Gastrocnemius medialis (tissue), 4 donors: ENCODE measurements around the gene HINT3. TPM values are rescaled to one million over a fixed set of nuclear protein-coding genes. Genes with fewer than 3 reads are reported as not detected.

Experiments used
- ATAC-seq, 2 donors: fragments of 150-250 bp; one replicate each; pipeline ENCODE4 v1.9.1; 2016
- DNase-seq, 2 donors: peaks; one replicate each; pipeline ENCODE4 v3.0.0-alpha.2; 2019
- H3K27ac ChIP-seq, 4 donors: fragments of 200-600 bp; sonication (generic); 1 replicate in 1 of 4; 2 replicates in 3 of 4; pipeline ENCODE4 v1.5.1; 2016 to 2018; ENCODE audit warnings: mild to moderate bottlenecking in 2 of 4, moderate library complexity in 1 of 4
- H3K27me3 ChIP-seq, 3 donors: fragments of 200-600 bp; sonication (generic) in 2 of 3; 1 replicate in 1 of 3; 2 replicates in 2 of 3; pipeline versions ENCODE4 v1.5.1 to v1.6.0; 2016 to 2019; ENCODE audit warnings: mild to moderate bottlenecking in 1 of 3, moderate library complexity in 1 of 3
- H3K36me3 ChIP-seq, 2 donors: fragments of 200-600 bp; sonication (generic) in 1 of 2; one replicate each; pipeline ENCODE4 v1.5.1; 2017 to 2018
- H3K4me1 ChIP-seq, 2 donors: fragments of 200-600 bp; sonication (generic) in 1 of 2; one replicate each; pipeline ENCODE4 v1.5.1; 2016 to 2017; ENCODE audit warnings: mild to moderate bottlenecking in 2 of 2
- H3K4me3 ChIP-seq, 4 donors: fragments of 200-600 bp; sonication (generic) in 3 of 4; 1 replicate in 1 of 4; 2 replicates in 3 of 4; pipeline ENCODE4 v1.5.1; 2016 to 2019; ENCODE audit warnings: mild to moderate bottlenecking in 2 of 4
- H3K9me3 ChIP-seq, 3 donors: fragments of 200-600 bp; sonication (generic) in 2 of 3; 1 replicate in 1 of 3; 2 replicates in 2 of 3; pipeline ENCODE4 v1.5.1; 2016 to 2019
- POLR2A ChIP-seq, 2 donors: fragments of 450-650 bp; IDR thresholded peaks; one replicate each; pipeline ENCODE4 v1.6.1; 2017; ENCODE audit warnings: antibody characterized with exemption in 2 of 2, mild to moderate bottlenecking in 2 of 2, moderate library complexity in 2 of 2
- in situ Hi-C, 4 donors: fragments of 200-750 bp; cut with MboI; loops; one replicate each; pipeline versions ENCODE4 v1.15.0 to v1.8.0; 2017; ENCODE audit warnings: low sequenced_read_pairs in 4 of 4
- intact Hi-C: fragments of 100-400 bp; cut with DNase I; formaldehyde crosslinking; loops from one replicate; pipeline ENCODE4 v1.15.1; 2023; ENCODE audit warnings: low total_unique reads
- total RNA-seq, 4 donors: library from RNA; depleted of rRNA; stranded (reverse); fragments of >200 nt; gene quantifications; one replicate each; pipeline versions ENCODE4 v1.1.0 to v1.2.3, GENCODE V29; 2016
- TF ChIP-seq, protein P1 (sequence below), 5 experiments: fragments of 450-650 bp in 3 of 5; fragments of 200-600 bp in 2 of 5; sonication (generic) in 2 of 5; IDR thresholded peaks in 4 of 5; conservative IDR thresholded peaks in 1 of 5; 1 replicate in 4 of 5; 2 replicates in 1 of 5; pipeline ENCODE4 v1.5.1; 2016 to 2019; ENCODE audit warnings: antibody characterized with exemption in 5 of 5, mild to moderate bottlenecking in 3 of 5, moderate library complexity in 3 of 5

The HINT3 gene
- total RNA-seq, 4 donors from 2014 or later = 54.3 to 81.5 (median 67.5) TPM

DNA sequence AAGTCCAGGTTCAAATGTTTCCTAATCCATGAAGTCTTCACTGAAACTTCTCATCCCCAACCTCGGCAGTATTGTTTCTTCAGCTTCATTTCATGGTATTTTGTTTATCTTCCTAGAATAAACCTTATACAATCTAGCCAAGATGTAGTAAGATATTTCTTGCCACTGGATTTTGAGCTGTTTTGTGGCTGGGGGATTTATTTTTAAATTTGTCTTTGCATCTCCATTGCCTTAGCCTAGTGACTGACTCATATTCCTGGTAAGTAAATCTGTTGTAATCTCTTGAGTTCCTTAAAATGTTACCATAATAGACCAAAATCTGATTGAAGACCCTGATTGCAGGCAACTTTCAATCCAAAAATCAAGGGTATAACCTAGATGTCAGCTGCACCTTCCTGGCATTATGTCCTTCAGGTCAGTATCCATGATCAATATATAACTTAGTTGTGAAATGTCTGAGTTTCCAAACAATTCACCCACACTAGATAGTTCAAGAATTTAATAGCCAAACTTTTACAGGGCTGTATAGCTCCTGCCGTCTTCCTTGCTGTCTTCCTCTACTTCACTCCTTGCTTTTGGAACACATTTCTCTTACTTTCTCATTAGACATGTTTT is 25.1 kb downstream of the HINT3 start:
- H3K4me3 ChIP-seq = no peak overlapping the region
- H3K36me3 ChIP-seq = no peaks in the 10 kb centered on the region
- no peaks in the 10 kb centered on the region for H3K9me3 ChIP-seq
- TF ChIP-seq POLR2A (IDR thresholded peaks at IDR 0.05) = no peak
- TF ChIP-seq, protein P1, sequence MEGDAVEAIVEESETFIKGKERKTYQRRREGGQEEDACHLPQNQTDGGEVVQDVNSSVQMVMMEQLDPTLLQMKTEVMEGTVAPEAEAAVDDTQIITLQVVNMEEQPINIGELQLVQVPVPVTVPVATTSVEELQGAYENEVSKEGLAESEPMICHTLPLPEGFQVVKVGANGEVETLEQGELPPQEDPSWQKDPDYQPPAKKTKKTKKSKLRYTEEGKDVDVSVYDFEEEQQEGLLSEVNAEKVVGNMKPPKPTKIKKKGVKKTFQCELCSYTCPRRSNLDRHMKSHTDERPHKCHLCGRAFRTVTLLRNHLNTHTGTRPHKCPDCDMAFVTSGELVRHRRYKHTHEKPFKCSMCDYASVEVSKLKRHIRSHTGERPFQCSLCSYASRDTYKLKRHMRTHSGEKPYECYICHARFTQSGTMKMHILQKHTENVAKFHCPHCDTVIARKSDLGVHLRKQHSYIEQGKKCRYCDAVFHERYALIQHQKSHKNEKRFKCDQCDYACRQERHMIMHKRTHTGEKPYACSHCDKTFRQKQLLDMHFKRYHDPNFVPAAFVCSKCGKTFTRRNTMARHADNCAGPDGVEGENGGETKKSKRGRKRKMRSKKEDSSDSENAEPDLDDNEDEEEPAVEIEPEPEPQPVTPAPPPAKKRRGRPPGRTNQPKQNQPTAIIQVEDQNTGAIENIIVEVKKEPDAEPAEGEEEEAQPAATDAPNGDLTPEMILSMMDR (IDR thresholded peaks at IDR 0.05 in 4 of 5, conservative IDR thresholded peaks at IDR 0.05 in 1 of 5) = no peak
- no peak for DNase-seq
- H3K27ac ChIP-seq = no peak overlapping the region
- ATAC-seq = no peak
- no peaks in the 10 kb centered on the region for H3K27me3 ChIP-seq
- intact Hi-C loops = no loop called here
- peaks cover 0 to 6% of the 10 kb centered on the region in 2 donors for H3K4me1 ChIP-seq
- in situ Hi-C loops = no loop called here

DNA sequence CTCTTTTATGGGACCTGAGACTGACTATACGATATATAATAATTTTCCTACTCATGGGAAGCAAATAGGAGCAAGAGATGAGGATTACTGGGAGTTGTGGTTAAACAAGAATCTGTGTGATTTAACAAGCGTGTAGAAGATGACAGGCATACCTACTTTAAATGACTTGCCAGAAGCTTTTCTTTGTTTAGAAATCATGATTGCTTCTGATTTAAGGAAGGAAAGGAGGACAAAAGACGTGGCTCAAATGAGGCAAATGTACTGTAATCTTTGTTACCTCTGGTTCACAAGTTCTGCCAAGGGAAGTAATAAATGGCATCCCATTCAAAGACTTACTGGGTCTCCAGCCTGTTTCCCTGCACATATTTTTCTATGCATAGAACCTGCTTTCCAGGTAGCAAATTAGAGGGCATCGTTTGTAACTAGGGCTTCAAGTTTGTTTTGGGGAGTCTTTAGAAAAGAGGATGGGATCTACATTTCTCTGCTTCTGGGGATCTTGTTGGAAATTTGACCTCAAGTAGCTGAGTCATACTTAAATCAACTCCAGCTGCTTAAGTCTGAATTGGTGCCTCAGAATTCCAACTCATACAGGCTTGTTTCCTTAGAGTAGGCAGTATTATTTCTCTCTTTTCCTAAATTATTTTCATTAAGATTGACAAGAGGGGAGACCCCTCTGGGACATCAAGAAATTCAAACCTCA is 26.8 kb downstream of the HINT3 start:
- H3K27ac ChIP-seq = no peak overlapping the region
- H3K9me3 ChIP-seq = no peaks in the 10 kb centered on the region
- peaks cover 3 to 12% of the 10 kb centered on the region in 2 donors for H3K4me1 ChIP-seq
- H3K27me3 ChIP-seq = no peaks in the 10 kb centered on the region
- no peak for ATAC-seq
- TF ChIP-seq POLR2A (IDR thresholded peaks at IDR 0.05) = no peak
- TF ChIP-seq, protein P1 (IDR thresholded peaks at IDR 0.05 in 4 of 5, conservative IDR thresholded peaks at IDR 0.05 in 1 of 5) = no peak
- no peak overlapping the region for H3K4me3 ChIP-seq
- no peaks in the 10 kb centered on the region for H3K36me3 ChIP-seq
- no peak for DNase-seq
- intact Hi-C loops = no loop called here
- in situ Hi-C loops = no loop called here

DNA sequence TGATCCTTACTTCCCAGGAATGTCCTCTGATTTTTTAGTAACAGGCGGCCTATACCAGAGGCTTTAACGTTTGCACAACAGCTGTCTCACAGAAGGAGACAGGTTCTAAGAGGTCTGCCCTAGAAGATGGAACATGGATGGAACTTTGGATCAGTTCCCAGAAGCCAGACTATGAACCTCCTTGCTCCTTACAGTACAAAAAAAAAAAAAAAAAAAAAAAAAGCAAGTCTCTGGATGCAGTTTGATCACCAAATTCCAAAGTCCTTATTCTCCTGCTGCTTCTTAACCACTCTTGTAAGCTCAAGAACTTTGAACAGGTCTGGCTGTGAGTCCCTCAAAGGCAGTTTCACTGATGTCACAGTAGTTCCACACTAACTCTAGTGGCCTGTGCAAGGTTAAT is 27.7 kb downstream of the HINT3 start:
- no peak overlapping the region for H3K4me3 ChIP-seq
- H3K9me3 ChIP-seq = no peaks in the 10 kb centered on the region
- in situ Hi-C loops = no loop called here
- DNase-seq (no peak), ATAC-seq (no peak)
- intact Hi-C loops = no loop called here
- H3K4me1 ChIP-seq = peaks cover 3 to 12% of the 10 kb centered on the region in 2 donors
- no peaks in the 10 kb centered on the region for H3K27me3 ChIP-seq
- H3K27ac ChIP-seq = no peak overlapping the region
- no peaks in the 10 kb centered on the region for H3K36me3 ChIP-seq
- no peak for TF ChIP-seq POLR2A (IDR thresholded peaks at IDR 0.05)
- TF ChIP-seq, protein P1 (IDR thresholded peaks at IDR 0.05 in 4 of 5, conservative IDR thresholded peaks at IDR 0.05 in 1 of 5) = no peak

GRCh38 chr6:125985522-125985921 is 29.0 kb downstream of the HINT3 start:
- in situ Hi-C loops = no loop called here
- H3K36me3 ChIP-seq = no peaks in the 10 kb centered on the region
- no peak for ATAC-seq
- no peaks in the 10 kb centered on the region for H3K9me3 ChIP-seq
- peak overlapping the region; percentile 64 to 96 (median 92) for H3K4me3 ChIP-seq
- H3K4me1 ChIP-seq = peaks cover 3 to 12% of the 10 kb centered on the region in 2 donors
- peak overlapping the region; percentile 71 to 82 (median 80) for H3K27ac ChIP-seq
- intact Hi-C loops = loop anchor here (5.0 kb wide), 1 partner anchor 1132 kb away; the partner anchor contains the start of gene RSPO3
- no peak for DNase-seq
- no peak for TF ChIP-seq POLR2A (IDR thresholded peaks at IDR 0.05)
- TF ChIP-seq, protein P1 (IDR thresholded peaks at IDR 0.05 in 4 of 5, conservative IDR thresholded peaks at IDR 0.05 in 1 of 5) = no peak
- no peaks in the 10 kb centered on the region for H3K27me3 ChIP-seq
